Activated CD4-positive, CD25-positive, alpha-beta regulatory T cell (primary cell): ENCODE data around the gene ALG14.
"Not testable (repeated sequence)": the region's sequence is repeated elsewhere in the genome, so short reads cannot be mapped to it uniquely, and the experiment has no call there.

Experiments
- DNase-seq, 4 experiments: peaks; one replicate each; lab custom pipeline; 2025; lab: John Stamatoyannopoulos, UW

The ALG14 gene

GRCh38 chr1:95041491-95042165 is 31.1 kb downstream of the ALG14 start:
- no peak for DNase-seq

DNA sequence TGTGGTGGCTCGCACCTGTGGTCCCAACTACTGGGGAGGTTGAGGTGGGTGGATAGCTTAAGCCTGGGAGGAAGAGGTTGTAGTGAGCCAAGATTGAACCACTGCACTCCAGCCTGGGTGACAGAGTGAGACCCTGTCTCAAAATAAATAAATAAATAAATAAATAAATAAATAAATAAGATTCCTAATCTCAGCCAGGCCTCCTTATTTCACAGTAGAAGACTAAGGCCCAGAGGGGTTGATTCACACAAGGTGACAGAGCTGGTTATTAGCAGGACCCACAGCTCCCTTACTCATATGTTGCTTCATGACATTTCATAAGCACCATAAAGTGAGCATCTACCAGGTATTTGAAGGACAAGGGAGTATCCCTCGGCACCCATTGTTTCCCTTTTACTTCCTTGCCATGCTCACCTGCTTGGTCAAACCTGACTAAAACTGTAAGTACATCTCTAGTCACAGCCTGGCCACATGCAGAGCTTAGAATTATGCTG is 32.7 kb downstream of the ALG14 start:
- no peak for DNase-seq

- DNase-seq, result no peak
Observed at GRCh38 chr1:95039360-95040031, 33.3 kb downstream of the ALG14 start.

DNA sequence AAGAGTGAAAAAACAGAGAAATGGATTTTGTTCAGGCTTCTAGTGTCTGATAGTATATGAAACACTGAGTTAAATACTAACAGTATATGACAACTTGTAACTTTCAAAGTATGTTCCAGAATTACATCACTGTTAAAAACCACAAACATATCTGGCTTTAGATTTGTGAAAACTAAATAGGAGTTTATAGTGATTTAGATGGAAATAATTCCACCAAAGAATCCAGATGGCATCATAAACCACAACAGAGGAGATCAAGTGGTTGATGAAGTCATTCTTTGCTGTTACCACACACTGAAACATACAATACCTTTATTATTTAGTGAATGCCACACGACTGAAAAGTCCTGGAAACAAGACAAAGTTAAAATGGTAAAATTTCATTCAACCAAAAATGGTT is 37.2 kb downstream of the ALG14 start:
- no peak for DNase-seq

DNA sequence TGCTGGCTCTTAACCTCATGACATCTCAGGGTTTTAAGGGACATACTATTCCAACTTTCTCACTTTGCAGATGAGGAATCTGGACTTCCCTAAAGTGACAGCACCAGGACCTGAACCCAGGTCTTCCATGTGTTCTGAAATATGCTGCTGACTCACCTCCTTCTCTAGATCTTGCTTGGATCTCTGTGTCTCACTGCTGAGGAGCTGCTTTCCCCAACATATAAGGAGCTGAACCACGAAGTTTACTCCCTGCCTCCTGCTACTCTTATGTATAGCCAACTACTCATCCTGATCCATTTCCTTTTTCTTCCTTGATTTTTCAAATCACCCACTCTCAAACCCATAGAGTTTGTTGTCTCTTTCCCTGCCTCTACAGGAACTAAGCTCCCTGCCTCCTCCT is 38.2 kb downstream of the ALG14 start:
- DNase-seq, result no peak

- DNase-seq, result no peak
Observed at GRCh38 chr1:95033843-95034242, 38.9 kb downstream of the ALG14 start.

- DNase-seq, result no peak
Observed at GRCh38 chr1:95029532-95029931, 43.2 kb downstream of the ALG14 start.

DNA sequence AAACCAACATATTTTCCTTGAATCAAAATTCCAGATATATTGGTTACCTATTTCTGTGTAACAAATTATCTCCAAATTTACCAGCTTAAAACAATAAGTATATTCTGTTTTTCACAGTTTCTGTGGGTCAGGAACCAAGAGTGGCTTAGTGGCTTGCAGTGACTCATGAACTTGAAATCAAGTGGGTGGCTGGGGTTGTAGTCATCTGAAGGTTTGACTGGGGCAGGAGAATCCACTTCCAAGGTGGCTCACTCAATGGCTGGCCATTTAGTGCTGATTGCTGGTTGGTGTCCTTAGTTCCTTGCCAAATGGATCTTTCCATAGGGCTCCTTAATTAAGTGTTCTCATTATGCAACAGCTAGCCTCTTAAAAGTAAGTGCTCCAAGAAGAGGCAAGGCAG is 43.8 kb downstream of the ALG14 start:
- DNase-seq, result no peak

- no peak for DNase-seq
Observed at GRCh38 chr1:95027046-95027445, 45.7 kb downstream of the ALG14 start.

- DNase-seq, result no peak
Observed at GRCh38 chr1:95023399-95024043, 49.2 kb downstream of the ALG14 start.

GRCh38 chr1:95022644-95022926 is 50.2 kb downstream of the ALG14 start:
- no peak for DNase-seq

DNA sequence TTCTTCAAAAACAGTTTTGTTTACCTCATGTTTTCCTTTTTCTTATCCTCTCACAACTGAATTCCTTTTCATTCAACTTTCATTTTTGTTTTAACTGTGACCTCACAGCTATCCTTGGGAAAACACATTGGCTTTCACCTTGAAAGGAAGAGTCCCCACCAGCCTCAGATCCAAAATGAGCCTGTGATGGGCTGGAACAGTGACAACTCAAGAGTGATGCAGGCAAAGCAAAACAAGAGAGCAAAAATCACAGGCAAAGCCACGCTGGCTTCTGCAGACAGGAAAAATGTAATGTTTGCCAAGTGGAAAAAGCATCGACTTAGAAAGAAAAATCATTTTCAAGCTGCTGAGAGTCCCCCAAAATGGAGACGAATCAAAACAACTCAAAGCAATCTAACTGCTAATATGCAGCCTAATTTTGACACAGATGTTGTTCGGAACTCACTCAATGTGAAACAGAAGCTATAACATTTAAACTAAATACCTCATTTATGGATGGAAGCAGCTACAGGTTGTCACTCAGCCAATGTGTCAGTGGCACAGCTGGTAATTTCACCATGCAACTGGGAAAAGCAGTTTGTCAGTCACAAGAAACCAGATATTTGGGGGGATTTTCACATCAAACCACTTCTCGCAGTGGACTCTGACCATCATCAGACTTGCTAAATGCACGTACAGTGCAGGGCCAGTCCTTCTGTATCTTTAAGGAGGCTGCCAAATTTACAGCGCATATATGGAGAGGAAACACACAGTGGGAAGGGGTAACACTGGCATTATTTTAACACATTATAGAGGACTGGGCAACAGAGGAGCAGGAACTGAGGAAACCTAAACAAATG is 50.7 kb downstream of the ALG14 start:
- no peak for DNase-seq

- DNase-seq, result no peak
Observed at GRCh38 chr1:95021119-95021518, 51.6 kb downstream of the ALG14 start.

DNA sequence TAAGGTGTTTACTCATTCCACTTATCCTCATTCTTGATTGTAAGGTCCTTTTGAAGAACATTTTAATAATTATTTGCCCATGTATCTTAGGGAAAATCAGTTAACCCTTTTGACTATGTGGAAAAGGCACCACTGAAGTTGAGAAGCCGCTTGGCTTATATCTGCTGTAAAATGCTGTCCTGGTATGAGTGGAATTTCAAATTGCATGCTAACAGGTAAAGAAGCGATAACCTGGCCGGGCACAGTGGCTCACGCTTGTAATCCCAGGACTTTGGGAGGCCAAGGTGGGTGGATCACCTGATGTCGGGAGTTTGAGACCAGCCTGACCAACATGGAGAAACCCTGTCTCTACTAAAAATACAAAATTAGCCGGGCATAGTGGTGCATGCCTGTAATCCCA is 53.3 kb downstream of the ALG14 start:
- DNase-seq, result not testable (repeated sequence)

DNA sequence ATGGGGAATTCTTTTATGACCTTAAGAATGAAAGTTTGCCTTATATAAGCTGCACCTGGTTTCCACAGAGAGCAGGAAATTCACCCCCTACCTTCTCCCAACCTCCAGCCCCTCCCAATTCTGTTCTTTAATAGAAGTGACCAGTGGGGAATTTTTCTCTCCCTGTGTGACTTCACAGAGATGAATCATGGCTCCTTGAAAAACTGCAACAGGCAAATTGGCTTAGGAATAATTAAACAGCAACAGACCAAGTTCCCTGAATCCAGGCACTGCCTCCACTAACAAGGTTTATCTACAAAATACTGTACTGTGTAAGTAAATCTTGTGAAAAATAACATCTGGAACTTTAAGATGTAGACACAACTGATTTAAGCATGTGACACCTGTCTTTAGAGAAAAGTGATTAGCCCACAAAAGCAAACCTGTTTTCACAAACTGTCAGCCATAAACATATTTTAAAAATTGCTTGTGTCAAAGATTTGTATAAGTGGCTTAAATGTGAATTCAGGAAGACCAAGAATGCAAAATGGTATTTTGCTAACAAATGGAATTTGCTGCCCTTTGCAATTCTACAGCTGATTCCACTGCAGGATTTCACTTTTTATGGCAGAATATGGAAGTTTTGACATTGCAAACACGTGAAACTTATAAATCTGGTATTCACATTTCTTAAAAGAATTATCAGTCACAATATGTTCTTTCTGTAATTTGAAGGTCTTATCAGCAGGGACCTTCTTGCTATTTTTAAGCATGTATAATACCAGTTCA is 54.0 kb downstream of the ALG14 start:
- DNase-seq, result no peak

GRCh38 chr1:95017775-95018174 is 55.0 kb downstream of the ALG14 start:
- no peak for DNase-seq

DNA sequence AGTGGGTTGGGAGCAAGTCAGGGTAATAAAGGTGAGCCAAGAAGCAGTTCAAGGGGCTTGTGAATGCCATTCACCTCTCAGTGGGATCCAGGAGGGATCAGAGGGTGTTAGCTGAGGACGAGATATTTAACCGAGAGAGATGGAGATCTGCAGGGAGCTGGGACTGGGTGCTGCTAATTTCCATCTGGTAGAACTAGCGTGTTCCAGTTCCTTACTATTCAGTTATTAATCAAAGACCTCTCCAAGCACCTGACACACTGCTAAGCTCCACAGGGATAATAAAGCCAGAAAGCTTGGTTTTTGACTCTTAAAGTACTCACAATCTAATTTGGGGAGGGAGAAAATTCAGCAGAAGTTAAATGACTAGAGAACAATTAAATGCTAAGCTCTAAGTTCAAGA is 57.7 kb downstream of the ALG14 start:
- no peak for DNase-seq

DNA sequence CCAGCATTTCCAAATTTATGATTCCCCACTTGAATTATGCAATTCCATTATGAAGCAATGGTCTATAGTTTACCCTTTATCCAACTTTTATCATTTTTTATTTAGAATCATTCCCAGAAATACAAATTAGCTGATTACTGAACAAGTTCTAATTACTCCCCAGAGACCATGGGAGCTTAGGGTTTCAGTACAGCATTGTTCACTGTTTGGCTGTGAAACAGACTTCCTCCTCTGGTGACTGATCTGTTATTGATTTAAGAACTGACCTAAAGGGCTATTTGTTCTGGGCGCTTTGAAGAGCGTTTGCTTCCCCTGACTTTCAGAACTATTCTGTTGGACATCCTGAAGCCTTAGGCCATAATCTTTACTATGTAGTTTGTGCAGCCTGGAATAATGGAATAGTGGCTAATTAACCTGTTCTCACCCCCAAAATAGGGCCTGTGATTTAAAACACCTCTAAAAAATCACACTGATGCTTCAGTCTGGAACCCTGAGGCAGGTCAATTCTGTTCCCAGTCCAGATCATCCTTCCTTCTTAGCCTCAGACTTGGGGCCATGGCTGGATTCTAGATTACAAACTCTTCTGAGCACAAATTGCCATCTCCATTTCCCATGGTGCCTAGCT is 58.7 kb downstream of the ALG14 start:
- DNase-seq, result no peak

DNA sequence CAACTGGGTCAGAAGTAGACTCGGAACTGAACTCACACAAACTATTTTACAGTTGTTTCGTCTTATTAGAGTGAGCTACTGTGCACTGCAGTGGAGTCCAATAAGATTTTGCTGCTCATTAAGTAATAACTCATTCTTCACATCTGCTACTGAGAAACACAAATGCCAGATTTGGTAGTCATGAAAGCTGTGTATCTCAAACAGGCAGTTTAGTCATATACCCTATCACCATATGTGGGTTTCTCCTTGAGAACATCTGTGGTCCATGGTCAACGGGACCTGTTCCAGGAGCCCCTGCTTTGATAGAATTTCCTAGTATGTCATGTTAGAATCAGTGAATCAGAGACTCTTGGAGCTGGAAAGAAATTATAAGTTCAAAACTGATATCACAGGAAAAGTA is 60.4 kb downstream of the ALG14 start:
- DNase-seq, result no peak

DNA sequence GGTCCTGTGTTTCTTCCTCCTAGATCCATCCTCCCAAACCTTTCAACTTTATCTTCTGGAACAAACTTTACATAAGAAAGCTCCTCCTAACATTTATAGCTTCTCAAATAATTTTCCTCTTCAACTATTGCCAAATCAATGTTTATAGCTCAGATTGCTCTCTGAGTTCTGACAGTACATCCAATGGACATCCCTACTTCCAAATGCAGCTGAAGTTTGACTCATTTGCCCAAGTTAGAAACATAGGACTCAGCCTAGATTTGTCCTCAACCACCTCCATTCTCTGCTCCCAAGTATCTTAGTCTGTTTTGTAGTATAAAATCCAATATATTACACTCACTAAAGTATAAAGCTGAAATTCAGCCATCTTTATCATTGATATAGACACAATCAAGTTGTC is 62.6 kb downstream of the ALG14 start:
- DNase-seq, result no peak

GRCh38 chr1:95007687-95008086 is 65.1 kb downstream of the ALG14 start:
- no peak for DNase-seq
